ENCODE measurements around the gene TANGO2. TPM values are rescaled to one million over a fixed set of nuclear protein-coding genes. Genes with fewer than 3 reads are reported as not detected.

Gene TANGO2
- total RNA-seq, 2 donors from 2014 or later = 34.3 to 40.1 TPM

- Histone ChIP-seq H3K4me3 (no peak overlapping the region), H3K4me1 (replicated peaks) (no peaks in the 10 kb centered on the region), H3K36me3 (no peaks in the 10 kb centered on the region), H3K9me3 (no peaks in the 10 kb centered on the region), H3K27me3 (replicated peaks; ENCODE audit: insufficient read depth) (no peaks in the 10 kb centered on the region), H3K27ac (no peak overlapping the region)
- WGBS = 92% methylated on average over 38 of the region's 46 CpGs
- no peak for TF ChIP-seq POLR2AphosphoS5 (IDR thresholded peaks at IDR 0.05)
- TF ChIP-seq POLR2A (IDR thresholded peaks at IDR 0.05) = no peak
- TF ChIP-seq CTCF (IDR thresholded peaks at IDR 0.05) = no peak
- no peak for DNase-seq (ENCODE audit: low spot score)
- intact Hi-C loops (cut with DNase I) = no loop called here
These were observed 47.2 kb upstream of the TANGO2 start for GRCh38 chr22:19973551-19974267.

- no peak overlapping the region for H3K4me3 ChIP-seq
- no peak overlapping the region for H3K27ac ChIP-seq
- H3K27me3 ChIP-seq (replicated peaks; ENCODE audit: insufficient read depth) = no peaks in the 10 kb centered on the region
- no peaks in the 10 kb centered on the region for H3K9me3 ChIP-seq
- intact Hi-C loops (cut with DNase I) = no loop called here
- no peak for DNase-seq (ENCODE audit: low spot score)
- WGBS = 71% methylated on average over 11 of the region's 11 CpGs
- TF ChIP-seq POLR2AphosphoS5 (IDR thresholded peaks at IDR 0.05) (no peak), CTCF (IDR thresholded peaks at IDR 0.05) (no peak), POLR2A (IDR thresholded peaks at IDR 0.05) (no peak)
- peaks cover 0 to under 1% of the 10 kb centered on the region in 2 donors for H3K36me3 ChIP-seq
- no peaks in the 10 kb centered on the region for H3K4me1 ChIP-seq (replicated peaks)
These were observed 46.5 kb upstream of the TANGO2 start for GRCh38 chr22:19974268-19974861.

DNA sequence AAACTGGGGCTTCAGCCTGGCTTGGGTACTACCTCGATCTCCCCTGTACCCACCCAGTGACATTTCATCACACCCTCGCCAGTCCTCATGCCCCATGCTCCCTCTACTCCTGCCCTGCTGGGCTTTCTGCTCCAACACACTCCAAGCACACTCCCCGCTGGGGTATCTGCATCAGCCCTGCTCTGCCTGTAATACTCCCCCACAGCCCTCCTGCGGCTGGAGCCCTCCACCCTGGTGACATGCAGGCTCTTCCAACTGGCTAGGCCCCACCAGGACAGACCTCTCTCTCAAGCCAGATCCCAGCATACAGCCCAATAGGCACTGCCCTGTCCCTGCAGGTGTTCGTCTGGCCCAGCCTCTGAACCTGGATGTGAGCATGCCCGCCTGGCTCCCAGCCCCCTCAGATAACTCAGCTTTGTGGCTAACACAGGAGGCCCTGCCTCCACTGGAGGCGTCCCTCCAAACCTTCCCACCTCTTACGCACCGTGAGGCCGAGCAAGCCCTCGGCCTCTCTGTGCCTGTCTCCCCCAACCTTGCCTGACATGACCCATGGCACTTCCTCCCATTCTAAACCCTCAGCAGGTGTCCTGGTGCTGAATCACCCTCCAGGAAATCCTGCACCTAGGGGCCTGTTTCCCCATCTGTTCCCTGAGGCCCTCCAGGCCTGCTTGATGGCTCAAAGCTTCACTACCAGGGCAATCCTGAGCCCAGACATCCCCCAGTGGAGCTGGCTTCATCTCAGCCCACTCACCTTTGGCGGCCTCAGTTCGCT, 45.8 kb upstream of the TANGO2 start:
- H3K27ac ChIP-seq = no peak overlapping the region
- whole genome bisulfite sequencing = 83% methylated on average over 12 of the region's 13 CpGs
- no peaks in the 10 kb centered on the region for H3K27me3 ChIP-seq (replicated peaks; ENCODE audit: insufficient read depth)
- intact Hi-C loops (cut with DNase I) = no loop called here
- TF ChIP-seq POLR2AphosphoS5 (IDR thresholded peaks at IDR 0.05) (no peak), POLR2A (IDR thresholded peaks at IDR 0.05) (no peak), CTCF (IDR thresholded peaks at IDR 0.05) (no peak)
- DNase-seq (ENCODE audit: low spot score) = no peak
- no peaks in the 10 kb centered on the region for H3K4me1 ChIP-seq (replicated peaks)
- no peak overlapping the region for H3K4me3 ChIP-seq
- peaks cover 0 to 5% of the 10 kb centered on the region in 2 donors for H3K36me3 ChIP-seq
- H3K9me3 ChIP-seq = no peaks in the 10 kb centered on the region

GRCh38 chr22:19975707-19976035, 45.2 kb upstream of the TANGO2 start:
- Histone ChIP-seq H3K27me3 (replicated peaks; ENCODE audit: insufficient read depth) (no peaks in the 10 kb centered on the region), H3K4me3 (no peak overlapping the region), H3K36me3 (peaks cover 0 to 5% of the 10 kb centered on the region in 2 donors), H3K9me3 (no peaks in the 10 kb centered on the region), H3K27ac (no peak overlapping the region), H3K4me1 (replicated peaks) (no peaks in the 10 kb centered on the region)
- no peak for TF ChIP-seq POLR2A (IDR thresholded peaks at IDR 0.05)
- no peak for TF ChIP-seq POLR2AphosphoS5 (IDR thresholded peaks at IDR 0.05)
- no peak for TF ChIP-seq CTCF (IDR thresholded peaks at IDR 0.05)
- intact Hi-C loops (cut with DNase I) = no loop called here
- WGBS = 87% methylated on average over 4 of the region's 4 CpGs
- no peak for DNase-seq (ENCODE audit: low spot score)
